ENCODE measurements around the gene OR51E1.

OR51E1 gene

GRCh38 chr11:4637662-4638047, 6.1 kb upstream of the OR51E1 start:
- CTCF ChIA-PET: interaction anchor here (0.5 to 3.4 kb wide), 17 partner anchors 8 to 566 kb away, joined by 3 to 38 read pairs (median 5); no protein-coding TSS in a partner anchor
- H3K4me3 ChIP-seq (ENCODE audit: control insufficient read depth in 1 of 7, extremely low read depth in 1 of 7, insufficient read depth in 4 of 7, low read depth in 2 of 7, low read length in 6 of 7): no peak overlapping the region
- POLR2A ChIA-PET: no interaction called here
- H3K9me3 ChIP-seq (ENCODE audit: control extremely low read depth in 1 of 5, control insufficient read depth in 4 of 5, insufficient read depth in 2 of 5, low read depth in 1 of 5, low read length in 4 of 5): no peaks in the 10 kb centered on the region
- no peak overlapping the region for H3K27ac ChIP-seq (ENCODE audit: insufficient read depth in 1 of 2, low read depth in 1 of 2, low read length in 2 of 2, poor library complexity in 1 of 2, severe bottlenecking in 2 of 2)
- no peak for DNase-seq
- peaks cover 0 to 3% (median 0%) of the 10 kb centered on the region in 5 experiments for H3K27me3 ChIP-seq (replicated peaks in 2 of 5; ENCODE audit: control insufficient read depth in 4 of 5, insufficient read depth in 5 of 5, low read length in 4 of 5)
- H3K4me1 ChIP-seq (ENCODE audit: control extremely low read depth in 1 of 4, control insufficient read depth in 4 of 4, insufficient read depth in 4 of 4, low read length in 3 of 4): peaks cover 0 to 3% (median 0%) of the 10 kb centered on the region in 4 experiments
- no peaks in the 10 kb centered on the region for H3K36me3 ChIP-seq (ENCODE audit: control insufficient read depth in 4 of 4, insufficient read depth in 4 of 4, low read length in 3 of 4)
- 96% methylated on average over 3 of the region's 3 CpGs for WGBS (ENCODE audit: insufficient coverage)

DNA sequence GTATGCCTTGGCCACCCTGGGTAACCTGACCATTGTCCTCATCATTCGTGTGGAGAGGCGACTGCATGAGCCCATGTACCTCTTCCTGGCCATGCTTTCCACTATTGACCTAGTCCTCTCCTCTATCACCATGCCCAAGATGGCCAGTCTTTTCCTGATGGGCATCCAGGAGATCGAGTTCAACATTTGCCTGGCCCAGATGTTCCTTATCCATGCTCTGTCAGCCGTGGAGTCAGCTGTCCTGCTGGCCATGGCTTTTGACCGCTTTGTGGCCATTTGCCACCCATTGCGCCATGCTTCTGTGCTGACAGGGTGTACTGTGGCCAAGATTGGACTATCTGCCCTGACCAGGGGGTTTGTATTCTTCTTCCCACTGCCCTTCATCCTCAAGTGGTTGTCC, 3.9 kb upstream of the OR51E1 start:
- Histone ChIP-seq H3K27ac (ENCODE audit: insufficient read depth in 1 of 2, low read depth in 1 of 2, low read length in 2 of 2, poor library complexity in 1 of 2, severe bottlenecking in 2 of 2) (no peak overlapping the region), H3K36me3 (ENCODE audit: control insufficient read depth in 4 of 4, insufficient read depth in 4 of 4, low read length in 3 of 4) (no peaks in the 10 kb centered on the region), H3K4me1 (ENCODE audit: control extremely low read depth in 1 of 4, control insufficient read depth in 4 of 4, insufficient read depth in 4 of 4, low read length in 3 of 4) (peaks cover 0 to 3% (median 0%) of the 10 kb centered on the region in 4 experiments), H3K4me3 (ENCODE audit: control insufficient read depth in 1 of 7, extremely low read depth in 1 of 7, insufficient read depth in 4 of 7, low read depth in 2 of 7, low read length in 6 of 7) (no peak overlapping the region), H3K9me3 (ENCODE audit: control extremely low read depth in 1 of 5, control insufficient read depth in 4 of 5, insufficient read depth in 2 of 5, low read depth in 1 of 5, low read length in 4 of 5) (no peaks in the 10 kb centered on the region), H3K27me3 (replicated peaks in 2 of 5; ENCODE audit: control insufficient read depth in 4 of 5, insufficient read depth in 5 of 5, low read length in 4 of 5) (peaks cover 0 to 3% (median 0%) of the 10 kb centered on the region in 5 experiments)
- WGBS (ENCODE audit: insufficient coverage): 96% methylated on average over 6 of the region's 6 CpGs
- ChIA-PET CTCF (interaction anchor here (1.0 to 1.2 kb wide), 2 partner anchors 12 to 18 kb away, joined by 3 read pairs; no protein-coding TSS in a partner anchor), POLR2A (no interaction called here)
- DNase-seq: no peak

- H3K27me3 ChIP-seq (replicated peaks in 2 of 5; ENCODE audit: control insufficient read depth in 4 of 5, insufficient read depth in 5 of 5, low read length in 4 of 5): peaks cover 0 to 3% (median 0%) of the 10 kb centered on the region in 5 experiments
- DNase-seq: no peak
- no peak overlapping the region for H3K27ac ChIP-seq (ENCODE audit: insufficient read depth in 1 of 2, low read depth in 1 of 2, low read length in 2 of 2, poor library complexity in 1 of 2, severe bottlenecking in 2 of 2)
- no peaks in the 10 kb centered on the region for H3K9me3 ChIP-seq (ENCODE audit: control extremely low read depth in 1 of 5, control insufficient read depth in 4 of 5, insufficient read depth in 2 of 5, low read depth in 1 of 5, low read length in 4 of 5)
- POLR2A ChIA-PET: no interaction called here
- H3K36me3 ChIP-seq (ENCODE audit: control insufficient read depth in 4 of 4, insufficient read depth in 4 of 4, low read length in 3 of 4): no peaks in the 10 kb centered on the region
- no peak overlapping the region for H3K4me3 ChIP-seq (ENCODE audit: control insufficient read depth in 1 of 7, extremely low read depth in 1 of 7, insufficient read depth in 4 of 7, low read depth in 2 of 7, low read length in 6 of 7)
- CTCF ChIA-PET: no interaction called here
- 100% methylated on average over 6 of the region's 7 CpGs for whole genome bisulfite sequencing (ENCODE audit: insufficient coverage)
- peaks cover 0 to 3% (median 0%) of the 10 kb centered on the region in 4 experiments for H3K4me1 ChIP-seq (ENCODE audit: control extremely low read depth in 1 of 4, control insufficient read depth in 4 of 4, insufficient read depth in 4 of 4, low read length in 3 of 4)
Measured at GRCh38 chr11:4641501-4641900, 2.3 kb upstream of the OR51E1 start.

DNA sequence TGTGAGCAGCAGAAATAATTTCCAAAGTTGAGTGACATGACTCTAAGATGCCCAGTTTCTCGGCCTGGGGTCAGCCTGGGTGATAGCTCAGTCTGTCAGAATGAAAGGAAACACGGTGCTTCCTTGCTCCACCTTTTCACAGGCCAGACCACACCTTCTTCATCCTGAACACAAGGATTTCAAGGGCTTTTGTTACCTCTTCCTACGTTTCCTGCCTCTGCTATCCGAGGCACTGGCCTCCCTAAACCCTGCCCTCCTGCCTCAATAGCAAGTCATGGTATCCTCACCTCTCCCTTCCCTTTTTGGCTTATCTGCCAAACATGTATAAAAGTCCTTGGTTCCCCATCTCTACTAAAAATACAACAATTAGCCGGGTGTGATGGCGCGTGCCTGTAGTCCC, 1.7 kb upstream of the OR51E1 start:
- Histone ChIP-seq H3K36me3 (ENCODE audit: control insufficient read depth in 4 of 4, insufficient read depth in 4 of 4, low read length in 3 of 4) (no peaks in the 10 kb centered on the region), H3K4me1 (ENCODE audit: control extremely low read depth in 1 of 4, control insufficient read depth in 4 of 4, insufficient read depth in 4 of 4, low read length in 3 of 4) (peaks cover 0 to 1% (median 0%) of the 10 kb centered on the region in 4 experiments), H3K27me3 (replicated peaks in 2 of 5; ENCODE audit: control insufficient read depth in 4 of 5, insufficient read depth in 5 of 5, low read length in 4 of 5) (peaks cover 0 to 2% (median 0%) of the 10 kb centered on the region in 5 experiments), H3K9me3 (ENCODE audit: control extremely low read depth in 1 of 5, control insufficient read depth in 4 of 5, insufficient read depth in 2 of 5, low read depth in 1 of 5, low read length in 4 of 5) (no peaks in the 10 kb centered on the region), H3K4me3 (ENCODE audit: control insufficient read depth in 1 of 7, extremely low read depth in 1 of 7, insufficient read depth in 4 of 7, low read depth in 2 of 7, low read length in 6 of 7) (no peak overlapping the region), H3K27ac (ENCODE audit: insufficient read depth in 1 of 2, low read depth in 1 of 2, low read length in 2 of 2, poor library complexity in 1 of 2, severe bottlenecking in 2 of 2) (no peak overlapping the region)
- ChIA-PET CTCF (interaction anchor here (1.2 kb wide), 1 partner anchor 11 kb away, joined by 3 read pairs; no protein-coding TSS in a partner anchor), POLR2A (no interaction called here)
- 86% methylated on average over 4 of the region's 7 CpGs for WGBS (ENCODE audit: insufficient coverage)
- no peak for DNase-seq

GRCh38 chr11:4643076-4643475, 706 bp upstream of the OR51E1 start:
- H3K27ac ChIP-seq (ENCODE audit: insufficient read depth in 1 of 2, low read depth in 1 of 2, low read length in 2 of 2, poor library complexity in 1 of 2, severe bottlenecking in 2 of 2): no peak overlapping the region
- no peaks in the 10 kb centered on the region for H3K4me1 ChIP-seq (ENCODE audit: control extremely low read depth in 1 of 4, control insufficient read depth in 4 of 4, insufficient read depth in 4 of 4, low read length in 3 of 4)
- ChIA-PET POLR2A (no interaction called here), CTCF (interaction anchor here (1.2 kb wide), 1 partner anchor 12 kb away, joined by 3 read pairs; no protein-coding TSS in a partner anchor)
- 74% methylated on average over 4 of the region's 5 CpGs for WGBS (ENCODE audit: insufficient coverage)
- H3K9me3 ChIP-seq (ENCODE audit: control extremely low read depth in 1 of 5, control insufficient read depth in 4 of 5, insufficient read depth in 2 of 5, low read depth in 1 of 5, low read length in 4 of 5): no peaks in the 10 kb centered on the region
- DNase-seq: no peak
- H3K36me3 ChIP-seq (ENCODE audit: control insufficient read depth in 4 of 4, insufficient read depth in 4 of 4, low read length in 3 of 4): no peaks in the 10 kb centered on the region
- H3K27me3 ChIP-seq (replicated peaks in 2 of 5; ENCODE audit: control insufficient read depth in 4 of 5, insufficient read depth in 5 of 5, low read length in 4 of 5): peaks cover 0 to 2% (median 0%) of the 10 kb centered on the region in 5 experiments
- H3K4me3 ChIP-seq (ENCODE audit: control insufficient read depth in 1 of 7, extremely low read depth in 1 of 7, insufficient read depth in 4 of 7, low read depth in 2 of 7, low read length in 6 of 7): no peak overlapping the region

DNA sequence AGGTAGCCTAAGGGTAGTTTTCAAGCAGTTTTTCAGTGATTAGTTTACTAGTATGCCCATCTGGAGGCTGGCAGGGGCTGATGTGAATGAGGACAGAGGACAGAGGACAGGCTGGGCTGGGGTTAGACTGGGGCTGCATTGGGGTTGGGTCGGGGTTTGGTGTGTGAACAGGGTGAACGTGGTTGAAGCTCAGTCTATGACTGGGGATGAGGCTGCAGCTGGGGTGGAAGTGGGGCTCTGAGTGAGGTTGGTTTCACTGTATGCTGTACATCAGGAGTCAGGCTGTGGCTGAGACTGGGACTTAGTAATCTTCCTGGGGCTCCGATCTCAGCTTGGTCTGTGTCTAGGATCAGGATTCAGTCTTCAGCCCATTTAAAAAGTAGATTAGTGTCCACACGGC, 451 bp downstream of the OR51E1 start:
- H3K4me3 ChIP-seq (ENCODE audit: control insufficient read depth in 1 of 7, extremely low read depth in 1 of 7, insufficient read depth in 4 of 7, low read depth in 2 of 7, low read length in 6 of 7): no peak overlapping the region
- WGBS (ENCODE audit: insufficient coverage): 83% methylated on average over 4 of the region's 4 CpGs
- CTCF ChIA-PET: interaction anchor here (1.4 kb wide), 1 partner anchor 182 kb away, joined by 3 read pairs; no protein-coding TSS in a partner anchor
- no peaks in the 10 kb centered on the region for H3K36me3 ChIP-seq (ENCODE audit: control insufficient read depth in 4 of 4, insufficient read depth in 4 of 4, low read length in 3 of 4)
- no peaks in the 10 kb centered on the region for H3K9me3 ChIP-seq (ENCODE audit: control extremely low read depth in 1 of 5, control insufficient read depth in 4 of 5, insufficient read depth in 2 of 5, low read depth in 1 of 5, low read length in 4 of 5)
- peaks cover 0 to 2% (median 0%) of the 10 kb centered on the region in 5 experiments for H3K27me3 ChIP-seq (replicated peaks in 2 of 5; ENCODE audit: control insufficient read depth in 4 of 5, insufficient read depth in 5 of 5, low read length in 4 of 5)
- H3K27ac ChIP-seq (ENCODE audit: insufficient read depth in 1 of 2, low read depth in 1 of 2, low read length in 2 of 2, poor library complexity in 1 of 2, severe bottlenecking in 2 of 2): no peak overlapping the region
- DNase-seq: no peak
- H3K4me1 ChIP-seq (ENCODE audit: control extremely low read depth in 1 of 4, control insufficient read depth in 4 of 4, insufficient read depth in 4 of 4, low read length in 3 of 4): no peaks in the 10 kb centered on the region
- POLR2A ChIA-PET: no interaction called here

- H3K9me3 ChIP-seq (ENCODE audit: control extremely low read depth in 1 of 5, control insufficient read depth in 4 of 5, insufficient read depth in 2 of 5, low read depth in 1 of 5, low read length in 4 of 5): no peaks in the 10 kb centered on the region
- no peak overlapping the region for H3K4me3 ChIP-seq (ENCODE audit: control insufficient read depth in 1 of 7, extremely low read depth in 1 of 7, insufficient read depth in 4 of 7, low read depth in 2 of 7, low read length in 6 of 7)
- H3K4me1 ChIP-seq (ENCODE audit: control extremely low read depth in 1 of 4, control insufficient read depth in 4 of 4, insufficient read depth in 4 of 4, low read length in 3 of 4): no peaks in the 10 kb centered on the region
- ChIA-PET CTCF (interaction anchor here (1.0 kb wide), 1 partner anchor 9 kb away, joined by 3 read pairs; the partner anchor contains the start of gene OR51D1), POLR2A (interaction anchor here (0.6 kb wide), 1 partner anchor 286 kb away, joined by 3 read pairs; no protein-coding TSS in a partner anchor)
- WGBS (ENCODE audit: insufficient coverage): 100% methylated on average over 1 of the region's 2 CpGs
- no peak for DNase-seq
- peaks cover 0 to 2% (median 0%) of the 10 kb centered on the region in 5 experiments for H3K27me3 ChIP-seq (replicated peaks in 2 of 5; ENCODE audit: control insufficient read depth in 4 of 5, insufficient read depth in 5 of 5, low read length in 4 of 5)
- no peaks in the 10 kb centered on the region for H3K36me3 ChIP-seq (ENCODE audit: control insufficient read depth in 4 of 4, insufficient read depth in 4 of 4, low read length in 3 of 4)
- no peak overlapping the region for H3K27ac ChIP-seq (ENCODE audit: insufficient read depth in 1 of 2, low read depth in 1 of 2, low read length in 2 of 2, poor library complexity in 1 of 2, severe bottlenecking in 2 of 2)
Measured at GRCh38 chr11:4645974-4646373, 2.2 kb downstream of the OR51E1 start.

Measured in common myeloid progenitor, CD34-positive (primary cell).